ENCODE results near the gene CNOT8. TPM values are rescaled to one million over a fixed set of nuclear protein-coding genes. Genes with fewer than 3 reads are reported as not detected.

The CNOT8 gene
- total and polyA plus RNA-seq, 9 of the 15 experiments (the other 6 are each of a cell fraction or from before 2014, with no cell fraction given) = 15.2 to 68.9 (median 52.1) TPM

GRCh38 chr5:154857530-154858296, 714 bp upstream of the CNOT8 start (continued):
- no peak for TF ChIP-seq PCBP2 (IDR thresholded peaks at IDR 0.05; ENCODE audit: low read depth, low read length, poor library complexity, severe bottlenecking)
- no peak for TF ChIP-seq ELF2 (CRISPR knock-in tag; IDR thresholded peaks at IDR 0.05)
- TF ChIP-seq ERF (CRISPR knock-in tag; IDR thresholded peaks at IDR 0.05) = peak; percentile 9; the same call in 1 of the 2 replicates
- peak; percentile 84 for TF ChIP-seq SAP30 (IDR thresholded peaks at IDR 0.05; ENCODE audit: borderline replicate concordance, insufficient read depth, low read depth, low read length, poor library complexity, severe bottlenecking)
- no peak for TF ChIP-seq ARID1B (IDR thresholded peaks at IDR 0.05)
- peak; percentile 45 for TF ChIP-seq TAF1 (IDR thresholded peaks at IDR 0.05; ENCODE audit: control insufficient read depth, extremely low read depth, insufficient read depth, low read length, severe bottlenecking)
- TF ChIP-seq ID3 (CRISPR knock-in tag; IDR thresholded peaks at IDR 0.05) = no peak
- TF ChIP-seq ID3 (tag; IDR thresholded peaks at IDR 0.05) = no peak
- no peak for TF ChIP-seq THAP7 (CRISPR knock-in tag; IDR thresholded peaks at IDR 0.05)
- no peak for TF ChIP-seq POLR2AphosphoS2 (IDR thresholded peaks at IDR 0.05; ENCODE audit: low read length)
- TF ChIP-seq JUNB (CRISPR knock-in tag; conservative IDR thresholded peaks at IDR 0.05) = no peak
- no peak for TF ChIP-seq NCOA6 (IDR thresholded peaks at IDR 0.05)
- no peak for TF ChIP-seq ZNF583 (CRISPR knock-in tag; IDR thresholded peaks at IDR 0.05)
- no peak; the same call in 1 of the 2 replicates for TF ChIP-seq MBD2 (IDR thresholded peaks at IDR 0.05; ENCODE audit: borderline replicate concordance, low read depth)
- no peak for TF ChIP-seq FOXA1 (IDR thresholded peaks at IDR 0.05; ENCODE audit: borderline replicate concordance)
- no peak for TF ChIP-seq PML (IDR thresholded peaks at IDR 0.05; ENCODE audit: low read length)
- no peak for TF ChIP-seq ZBTB40 (IDR thresholded peaks at IDR 0.05)
- no peak for TF ChIP-seq ZBTB40 (CRISPR knock-in tag; IDR thresholded peaks at IDR 0.05)
- no peak for TF ChIP-seq ZNF174 (CRISPR knock-in tag; IDR thresholded peaks at IDR 0.05)
- no peak for TF ChIP-seq ETV5 (CRISPR knock-in tag; IDR thresholded peaks at IDR 0.05; ENCODE audit: low read depth)
